Upper lobe of right lung (tissue), 1 donor: ENCODE data around the gene FCN1. TPM values are rescaled to one million over a fixed set of nuclear protein-coding genes. Genes with fewer than 3 reads are reported as not detected.
A peak's percentile ranks its signal among the peaks of the same experiment; 100 is the strongest.

Source experiments
- ATAC-seq: fragments of 200-7000 bp; cut with Tn5 transposase; one replicate; pipeline ENCODE4 v1.9.1; 2020; ENCODE audit warnings: mild to moderate bottlenecking, moderate library complexity
- DNase-seq: peaks from one replicate; pipeline ENCODE4 v3.0.0-alpha.2; 2020
- H3K27ac ChIP-seq: fragments of 200-600 bp; one replicate; pipeline ENCODE4 v1.8.0; 2022
- H3K27me3 ChIP-seq: fragments of 200-600 bp; one replicate; pipeline ENCODE4 v1.8.0; 2022; ENCODE audit warnings: mild to moderate bottlenecking
- H3K36me3 ChIP-seq: fragments of 200-600 bp; one replicate; pipeline ENCODE4 v1.8.0; 2022
- H3K4me1 ChIP-seq: fragments of 200-600 bp; one replicate; pipeline ENCODE4 v1.8.0; 2022
- H3K4me3 ChIP-seq: fragments of 200-600 bp; one replicate; pipeline ENCODE4 v1.8.0; 2022; ENCODE audit warnings: mild to moderate bottlenecking
- H3K9me3 ChIP-seq: fragments of 200-600 bp; one replicate; pipeline ENCODE4 v1.8.0; 2022
- intact Hi-C: fragments of 100-400 bp; cut with DNase I; formaldehyde crosslinking; loops from one replicate; pipeline ENCODE4 v1.11.0; 2022
- total RNA-seq: library from RNA; stranded (reverse); fragmentation: NEBNext Ultra II Directional; extraction: Animal tissue kit (Norgen Biotek cat#: 25700); gene quantifications from one replicate; pipeline ENCODE4 v1.2.1, GENCODE V29; 2021
- TF ChIP-seq, protein P1 (sequence below): fragments of 200-600 bp; IDR thresholded peaks from one replicate; pipeline ENCODE4 v1.8.0; 2022; ENCODE audit warnings: antibody characterized with exemption
- donor health status: DM: no; HTN: yes; CAD: no; lungs with severe emphysema.

Gene FCN1
- total RNA-seq, 1 donor from 2014 or later, result 63.0 TPM

DNA sequence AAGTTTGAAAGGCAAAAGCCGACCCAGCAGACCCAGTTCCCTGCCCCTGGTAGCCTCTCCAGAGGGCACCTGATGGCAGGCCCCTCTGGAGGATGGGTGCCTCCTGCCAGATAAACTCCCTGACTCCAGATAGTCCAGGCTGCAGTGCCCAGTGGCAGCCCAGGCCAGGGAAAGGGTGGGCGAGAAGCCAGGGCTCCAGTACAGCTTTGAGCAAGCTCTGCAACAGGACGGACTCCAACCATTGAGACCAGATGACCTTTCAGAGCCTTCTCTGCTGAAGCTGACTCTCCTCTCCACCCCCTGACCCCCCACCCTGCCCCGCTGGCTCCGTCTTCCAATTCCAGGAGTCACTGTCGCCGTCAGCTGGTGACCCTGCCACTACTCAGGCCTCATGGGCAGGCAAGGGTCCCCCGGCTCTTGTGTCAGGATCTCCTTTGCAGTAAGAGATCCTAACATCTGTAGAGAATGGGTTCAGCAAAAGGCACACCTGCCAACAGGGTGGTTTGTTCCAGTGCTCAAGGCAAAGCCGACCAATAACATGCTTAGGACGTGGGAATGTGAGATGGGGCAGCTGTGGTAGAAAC, 15.5 kb upstream of the FCN1 start:
- H3K9me3 ChIP-seq, result no peaks in the 10 kb centered on the region
- DNase-seq, result no peak
- peaks cover 14% of the 10 kb centered on the region for H3K27me3 ChIP-seq
- TF ChIP-seq, protein P1, sequence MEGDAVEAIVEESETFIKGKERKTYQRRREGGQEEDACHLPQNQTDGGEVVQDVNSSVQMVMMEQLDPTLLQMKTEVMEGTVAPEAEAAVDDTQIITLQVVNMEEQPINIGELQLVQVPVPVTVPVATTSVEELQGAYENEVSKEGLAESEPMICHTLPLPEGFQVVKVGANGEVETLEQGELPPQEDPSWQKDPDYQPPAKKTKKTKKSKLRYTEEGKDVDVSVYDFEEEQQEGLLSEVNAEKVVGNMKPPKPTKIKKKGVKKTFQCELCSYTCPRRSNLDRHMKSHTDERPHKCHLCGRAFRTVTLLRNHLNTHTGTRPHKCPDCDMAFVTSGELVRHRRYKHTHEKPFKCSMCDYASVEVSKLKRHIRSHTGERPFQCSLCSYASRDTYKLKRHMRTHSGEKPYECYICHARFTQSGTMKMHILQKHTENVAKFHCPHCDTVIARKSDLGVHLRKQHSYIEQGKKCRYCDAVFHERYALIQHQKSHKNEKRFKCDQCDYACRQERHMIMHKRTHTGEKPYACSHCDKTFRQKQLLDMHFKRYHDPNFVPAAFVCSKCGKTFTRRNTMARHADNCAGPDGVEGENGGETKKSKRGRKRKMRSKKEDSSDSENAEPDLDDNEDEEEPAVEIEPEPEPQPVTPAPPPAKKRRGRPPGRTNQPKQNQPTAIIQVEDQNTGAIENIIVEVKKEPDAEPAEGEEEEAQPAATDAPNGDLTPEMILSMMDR, result no peak
- no peaks in the 10 kb centered on the region for H3K4me1 ChIP-seq
- no peaks in the 10 kb centered on the region for H3K36me3 ChIP-seq
- intact Hi-C loops, result no loop called here
- H3K4me3 ChIP-seq, result no peak overlapping the region
- no peak for ATAC-seq
- no peak overlapping the region for H3K27ac ChIP-seq

DNA sequence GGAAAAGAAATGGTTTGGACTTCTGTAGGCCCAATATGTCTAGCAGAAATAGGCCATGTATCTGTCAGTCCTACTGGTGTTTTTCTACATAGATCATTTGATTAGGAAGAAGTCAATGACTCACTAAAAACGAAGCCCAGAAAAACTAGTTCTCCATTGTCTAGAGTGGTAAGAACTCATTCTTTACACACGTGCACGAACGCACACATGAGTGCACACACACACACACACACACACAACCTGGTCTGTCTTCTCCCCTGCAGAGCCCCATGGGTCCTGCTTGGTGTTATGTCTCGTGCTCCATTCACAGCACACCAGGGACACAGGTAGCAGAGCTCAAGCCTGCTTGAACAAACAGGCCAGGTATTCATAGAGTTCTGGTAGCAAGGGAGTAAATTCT, 14.9 kb upstream of the FCN1 start:
- no peak for DNase-seq
- intact Hi-C loops, result no loop called here
- TF ChIP-seq, protein P1, result no peak

DNA sequence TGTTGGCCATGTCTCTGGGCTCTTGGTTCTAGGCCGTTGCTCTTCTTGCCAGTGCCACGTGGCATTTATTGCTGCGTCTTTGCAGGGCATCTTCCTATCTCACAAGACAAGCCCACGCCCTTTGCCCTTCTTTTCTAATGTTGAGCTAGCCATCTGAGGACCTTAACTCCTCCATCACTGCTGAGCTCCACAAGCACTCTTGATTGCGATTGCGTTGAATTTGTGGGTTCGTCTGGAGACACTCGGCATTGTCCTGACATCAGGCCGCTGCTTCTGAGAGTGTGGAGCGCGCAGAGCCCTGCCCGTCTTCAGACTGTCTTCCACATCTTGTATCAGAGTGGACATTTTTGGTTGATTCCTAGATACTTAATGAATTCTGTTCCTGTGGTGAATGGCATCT, 14.5 kb upstream of the FCN1 start:
- TF ChIP-seq, protein P1, result no peak

More for the DNA sequence above, 14.9 kb upstream of the FCN1 start:
- Histone ChIP-seq H3K27ac (no peak overlapping the region), H3K36me3 (no peaks in the 10 kb centered on the region), H3K4me1 (no peaks in the 10 kb centered on the region), H3K27me3 (peaks cover 14% of the 10 kb centered on the region), H3K9me3 (no peaks in the 10 kb centered on the region), H3K4me3 (no peak overlapping the region)
- ATAC-seq, result no peak

DNA sequence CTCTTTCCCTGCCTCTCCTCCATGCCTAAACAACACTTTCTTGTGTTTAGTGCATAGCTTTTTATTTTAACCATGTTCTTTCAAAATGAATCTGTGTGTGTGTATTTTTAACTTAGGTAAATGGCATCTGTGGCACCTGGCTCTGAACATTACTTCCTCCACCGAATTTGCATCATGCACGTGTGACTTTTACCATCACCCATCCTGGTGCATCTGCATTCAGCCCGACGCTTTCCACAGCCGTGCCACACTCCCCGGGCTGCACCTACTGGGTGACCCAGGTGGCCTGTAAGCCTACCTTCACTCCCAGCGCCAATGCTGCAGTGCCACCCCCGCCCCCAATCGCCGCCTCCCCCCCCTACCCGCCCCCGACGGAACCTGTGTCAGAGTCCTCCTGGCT, 12.7 kb upstream of the FCN1 start:
- TF ChIP-seq, protein P1, result no peak
- Histone ChIP-seq H3K9me3 (no peaks in the 10 kb centered on the region), H3K4me3 (no peak overlapping the region), H3K36me3 (no peaks in the 10 kb centered on the region), H3K27ac (no peak overlapping the region), H3K4me1 (no peaks in the 10 kb centered on the region), H3K27me3 (peaks cover 14% of the 10 kb centered on the region)
- no peak for DNase-seq
- ATAC-seq, result no peak
- intact Hi-C loops, result no loop called here

More for the DNA sequence above, 14.5 kb upstream of the FCN1 start:
- Histone ChIP-seq H3K4me3 (no peak overlapping the region), H3K27ac (no peak overlapping the region), H3K4me1 (no peaks in the 10 kb centered on the region), H3K36me3 (no peaks in the 10 kb centered on the region), H3K9me3 (no peaks in the 10 kb centered on the region), H3K27me3 (peaks cover 14% of the 10 kb centered on the region)
- no peak for DNase-seq
- ATAC-seq, result no peak
- intact Hi-C loops, result no loop called here

GRCh38 chr9:134929193-134930158, 11.8 kb upstream of the FCN1 start:
- no peaks in the 10 kb centered on the region for H3K36me3 ChIP-seq
- no peaks in the 10 kb centered on the region for H3K4me1 ChIP-seq
- TF ChIP-seq, protein P1, result peak; percentile 6
- H3K27me3 ChIP-seq, result peaks cover 13% of the 10 kb centered on the region
- no peak overlapping the region for H3K4me3 ChIP-seq
- H3K9me3 ChIP-seq, result no peaks in the 10 kb centered on the region
- ATAC-seq (peak; percentile 98), DNase-seq (peak; percentile 74)
- intact Hi-C loops, result no loop called here
- no peak overlapping the region for H3K27ac ChIP-seq
